GM12878 (cell line): Measurements from ENCODE around the gene ZNF582.

ENCODE experiments used
- BCL3 ChIP-seq: IDR thresholded peaks from 2 replicates; pipeline ENCODE4 v1.6.1; 2011; ENCODE audit warnings: borderline replicate concordance, low read depth, mild to moderate bottlenecking, moderate library complexity, low read length; ENCODE audit not compliant: insufficient read depth, poor library complexity, severe bottlenecking
- CEBPB ChIP-seq, 2 experiments: fragments of 150-350 bp in 1 of 2; IDR thresholded peaks; 2 replicates each; pipeline ENCODE4 v1.6.1; 2012 to 2014; ENCODE audit warnings: low read depth in 2 of 2, low read length in 2 of 2, borderline replicate concordance in 1 of 2, inconsistent platforms in 1 of 2
- CTCF ChIP-seq, 3 experiments: IDR thresholded peaks in 2 of 3; conservative IDR thresholded peaks in 1 of 3; 2 replicates each; pipeline ENCODE4 v1.5.1; 2011; ENCODE audit warnings: low read depth in 3 of 3, low read length in 3 of 3, mild to moderate bottlenecking in 3 of 3, control low read depth in 2 of 3, moderate library complexity in 2 of 3, inconsistent platforms in 1 of 3, mixed read lengths in 1 of 3; ENCODE audit not compliant: control insufficient read depth in 2 of 3, insufficient read depth in 1 of 3; ENCODE audit errors: extremely low read depth in 1 of 3
- EP300 ChIP-seq, 2 experiments: fragments of 150-350 bp in 1 of 2; IDR thresholded peaks; 2 replicates each; pipeline ENCODE4 v1.6.1; 2011 to 2012; ENCODE audit warnings: low read depth in 2 of 2, low read length in 2 of 2, borderline replicate concordance in 1 of 2, improper control_type of control experiment in 1 of 2, inconsistent platforms in 1 of 2; ENCODE audit not compliant: control insufficient read depth in 1 of 2
- GABPA ChIP-seq: IDR thresholded peaks from 2 replicates; pipeline ENCODE4 v1.6.1; 2014; ENCODE audit warnings: antibody characterized with exemption, low read depth, mild to moderate bottlenecking, inconsistent platforms
- JUND ChIP-seq: IDR thresholded peaks from 2 replicates; pipeline ENCODE4 v1.6.1; 2012; ENCODE audit warnings: low read depth, mild to moderate bottlenecking, low read length, improper control_type of control experiment, moderate library complexity
- POLR2A ChIP-seq: IDR thresholded peaks from 2 replicates; pipeline ENCODE4 v1.6.1; 2011; ENCODE audit warnings: low read depth, mild to moderate bottlenecking, low read length
- RBBP5 ChIP-seq: fragments of 200-600 bp; sonication (generic); conservative IDR thresholded peaks from 2 replicates; pipeline ENCODE4 v1.6.1; 2016
- ZBTB11 ChIP-seq: fragments of 450-650 bp; formaldehyde crosslinking; IDR thresholded peaks from 2 replicates; pipeline ENCODE4 v1.5.0; 2022; ENCODE audit warnings: mild to moderate bottlenecking, missing genetic modification characterization
- ZNF274 ChIP-seq: IDR thresholded peaks from one replicate; pipeline ENCODE4 v1.8.0; 2011; ENCODE audit not compliant: insufficient read length, insufficient read depth

- TF ChIP-seq CTCF (IDR thresholded peaks at IDR 0.05 in 2 of 3, conservative IDR thresholded peaks at IDR 0.05 in 1 of 3; ENCODE audit: control insufficient read depth in 2 of 3, extremely low read depth in 1 of 3, insufficient read depth in 1 of 3, low read depth in 3 of 3, low read length in 3 of 3): peak; percentile 64 to 70 (median 67); a peak in 5 of 6 replicates
- TF ChIP-seq JUND: no peak
- no peak for TF ChIP-seq ZNF274
- TF ChIP-seq POLR2A: peak; percentile 75
- TF ChIP-seq BCL3: no peak
- peak; percentile 71 for TF ChIP-seq ZBTB11 (CRISPR knock-in tag)
- TF ChIP-seq GABPA: 0 out of 2 replicates have a peak, but pooled peaks have one; percentile 18
- TF ChIP-seq EP300 (IDR thresholded peaks at IDR 0.05; ENCODE audit: borderline replicate concordance in 1 of 2, control insufficient read depth in 1 of 2, low read depth in 2 of 2, low read length in 2 of 2): no peak
- no peak for TF ChIP-seq CEBPB (IDR thresholded peaks at IDR 0.05; ENCODE audit: borderline replicate concordance in 1 of 2, low read depth in 2 of 2, low read length in 2 of 2)
- TF ChIP-seq RBBP5: no peak
Observed at GRCh38 chr19:56393119-56394012, at the start of gene ZNF582.
